H1 (cell line): ENCODE measurements around the gene CDC42. TPM values are rescaled to one million over a fixed set of nuclear protein-coding genes. Genes with fewer than 3 reads are reported as not detected.
A peak's percentile ranks its signal among the peaks of the same experiment; 100 is the strongest.

Source experiments
- CTCF ChIA-PET: fragments of 300-600 bp; sonication (Branson Sonifier 250); formaldehyde crosslinking; loops from one replicate; lab custom pipeline; 2021; ENCODE audit not compliant: partially characterized antibody; lab: Charles Lee
- POLR2A ChIA-PET: fragments of 300-600 bp; sonication (Branson Sonifier 250); formaldehyde crosslinking; loops from one replicate; lab custom pipeline; 2021; ENCODE audit warnings: inconsistent platforms; ENCODE audit not compliant: partially characterized antibody; lab: Charles Lee
- DNase-seq, 2 experiments: peaks; one replicate each; pipeline versions ENCODE4 v3.0.0 to v3.0.0-alpha.2; 2010 to 2022; ENCODE audit warnings: low spot score in 2 of 2, low read depth in 1 of 2, mixed read lengths in 1 of 2
- FAIRE-seq: peaks from 2 replicates; lab custom pipeline; 2011; peaks lifted over from hg19 to GRCh38; lab: Jason Lieb, UNC
- H2AFZ ChIP-seq: 2 replicates; pipeline ENCODE4 v1.8.1; 2012; ENCODE audit warnings: low read length, inconsistent platforms
- H2AK5ac ChIP-seq: 2 replicates; pipeline ENCODE4 v1.6.1; 2013; ENCODE audit warnings: low read depth, low read length
- H2BK120ac ChIP-seq: replicated peaks from 2 replicates; pipeline ENCODE3; 2013; ENCODE audit warnings: low read depth, low read length, inconsistent platforms
- H2BK12ac ChIP-seq: 2 replicates; pipeline ENCODE4 v1.6.1; 2013; ENCODE audit warnings: low read depth, low read length
- H2BK15ac ChIP-seq: 2 replicates; pipeline ENCODE4 v1.6.1; 2013; ENCODE audit warnings: low read length
- H2BK20ac ChIP-seq: 2 replicates; pipeline ENCODE4 v1.6.1; 2013; ENCODE audit warnings: low read length
- H2BK5ac ChIP-seq: 2 replicates; pipeline ENCODE4 v1.6.1; 2013; ENCODE audit warnings: low read depth, low read length
- H3K14ac ChIP-seq: 2 replicates; pipeline ENCODE4 v1.6.1; 2013; ENCODE audit warnings: inconsistent platforms; ENCODE audit not compliant: insufficient read length
- H3K18ac ChIP-seq: 2 replicates; pipeline ENCODE4 v1.6.1; 2013; ENCODE audit warnings: low read length; ENCODE audit errors: extremely low read depth
- H3K23ac ChIP-seq: 2 replicates; pipeline ENCODE4 v1.6.1; 2013; ENCODE audit warnings: inconsistent platforms; ENCODE audit not compliant: insufficient read length
- H3K23me2 ChIP-seq: 2 replicates; pipeline ENCODE4 v1.6.1; 2013; ENCODE audit warnings: low read depth, low read length
- H3K27ac ChIP-seq: 2 replicates; pipeline ENCODE4 v1.6.1; 2011; ENCODE audit warnings: low read depth, low read length, inconsistent platforms
- H3K27me3 ChIP-seq, 4 experiments: replicated peaks in 1 of 4; 1 replicate in 1 of 4; 2 replicates in 3 of 4; pipeline versions ENCODE4 v1.6.1 to v1.8.1; 2011 to 2013; ENCODE audit warnings: low read length in 3 of 4, mild to moderate bottlenecking in 3 of 4, inconsistent platforms in 2 of 4, mixed read lengths in 2 of 4, moderate library complexity in 1 of 4; ENCODE audit not compliant: control insufficient read depth in 3 of 4, insufficient read depth in 3 of 4; ENCODE audit errors: extremely low read depth in 1 of 4
- H3K36me3 ChIP-seq, 4 experiments: 2 replicates each; pipeline versions ENCODE4 v1.6.1 to v1.8.1; 2011 to 2013; ENCODE audit warnings: mild to moderate bottlenecking in 4 of 4, low read length in 3 of 4, moderate library complexity in 2 of 4, control low read depth in 1 of 4, inconsistent platforms in 1 of 4; ENCODE audit not compliant: insufficient read depth in 4 of 4, control insufficient read depth in 2 of 4
- H3K4ac ChIP-seq: replicated peaks from 2 replicates; pipeline ENCODE3; 2013; ENCODE audit warnings: low read length, low read depth, mixed read lengths, inconsistent platforms; ENCODE audit not compliant: insufficient read length
- H3K4me1 ChIP-seq, 4 experiments: replicated peaks in 1 of 4; 1 replicate in 1 of 4; 2 replicates in 3 of 4; pipeline versions ENCODE4 v1.6.1 to v1.8.1; 2011 to 2013; ENCODE audit warnings: low read length in 3 of 4, inconsistent platforms in 2 of 4, mixed read lengths in 1 of 4; ENCODE audit not compliant: insufficient read depth in 4 of 4, control insufficient read depth in 3 of 4
- H3K4me2 ChIP-seq, 2 experiments: 2 replicates each; pipeline versions ENCODE4 v1.6.1 to v1.8.1; 2011 to 2013; ENCODE audit warnings: low read depth in 2 of 2, low read length in 2 of 2, control low read depth in 1 of 2, inconsistent platforms in 1 of 2, mild to moderate bottlenecking in 1 of 2; ENCODE audit not compliant: insufficient read depth in 1 of 2
- H3K4me3 ChIP-seq, 4 experiments: fragments of 200-600, 300-600 bp in 1 of 4; sonication (generic), shearing (Covaris generic), sonication (Bioruptor Twin) in 1 of 4; 2 replicates each; pipeline versions ENCODE4 v1.5.1 to v1.8.1; 2011 to 2016; ENCODE audit warnings: low read length in 4 of 4, low read depth in 3 of 4, control low read depth in 2 of 4, inconsistent platforms in 2 of 4, mild to moderate bottlenecking in 2 of 4, mixed read lengths in 1 of 4, moderate library complexity in 1 of 4; ENCODE audit not compliant: insufficient read depth in 2 of 4; ENCODE audit errors: extremely low read depth in 1 of 4
- H3K56ac ChIP-seq: replicated peaks from 2 replicates; pipeline ENCODE3; 2013; ENCODE audit warnings: low read depth, mild to moderate bottlenecking, mixed read lengths, low read length, inconsistent platforms; ENCODE audit not compliant: insufficient read length
- H3K79me1 ChIP-seq: 2 replicates; pipeline ENCODE4 v1.6.1; 2013; ENCODE audit warnings: low read depth, low read length, control low read depth
- H3K79me2 ChIP-seq, 2 experiments: 2 replicates each; pipeline versions ENCODE4 v1.6.1 to v1.8.1; 2012 to 2013; ENCODE audit warnings: low read length in 2 of 2, mild to moderate bottlenecking in 2 of 2, inconsistent platforms in 1 of 2; ENCODE audit not compliant: insufficient read depth in 2 of 2, control insufficient read depth in 1 of 2
- H3K9ac ChIP-seq, 4 experiments: replicated peaks in 1 of 4; 1 replicate in 1 of 4; 2 replicates in 3 of 4; pipeline versions ENCODE4 v1.6.1 to v1.8.1; 2011 to 2013; ENCODE audit warnings: low read depth in 3 of 4, low read length in 3 of 4, control low read depth in 2 of 4, mild to moderate bottlenecking in 2 of 4, moderate library complexity in 2 of 4, inconsistent platforms in 1 of 4; ENCODE audit errors: extremely low read depth in 1 of 4
- H3K9me3 ChIP-seq, 2 experiments: 2 replicates each; pipeline versions ENCODE4 v1.6.1 to v1.8.1; 2012 to 2013; ENCODE audit warnings: mild to moderate bottlenecking in 2 of 2, moderate library complexity in 2 of 2, control low read depth in 1 of 2, inconsistent platforms in 1 of 2, low read depth in 1 of 2, low read length in 1 of 2, mixed read lengths in 1 of 2; ENCODE audit not compliant: insufficient read depth in 2 of 2
- H4K20me1 ChIP-seq, 2 experiments: replicated peaks in 1 of 2; 2 replicates each; pipeline versions ENCODE3 to v1.8.1; 2011 to 2013; ENCODE audit warnings: inconsistent platforms in 2 of 2, low read length in 2 of 2, mild to moderate bottlenecking in 1 of 2; ENCODE audit not compliant: insufficient read depth in 2 of 2, control insufficient read depth in 1 of 2
- H4K5ac ChIP-seq: 2 replicates; pipeline ENCODE4 v1.6.1; 2013; ENCODE audit warnings: low read length, low read depth, mixed read lengths, inconsistent platforms; ENCODE audit not compliant: insufficient read length
- H4K8ac ChIP-seq: 2 replicates; pipeline ENCODE4 v1.8.0; 2013; ENCODE audit warnings: mild to moderate bottlenecking, moderate library complexity, low read length, inconsistent platforms; ENCODE audit not compliant: insufficient read depth; ENCODE audit errors: extremely low read depth
- H4K91ac ChIP-seq: replicated peaks from 2 replicates; pipeline ENCODE3; 2013; ENCODE audit warnings: low read length, mixed read lengths, inconsistent platforms; ENCODE audit not compliant: insufficient read length
- ASH2L ChIP-seq: fragments of 200-600, 300-600 bp; sonication (generic); IDR thresholded peaks from one replicate; pipeline ENCODE4 v1.7.1; 2017; ENCODE audit warnings: low read length
- BCL11A ChIP-seq, 2 experiments: IDR thresholded peaks; one replicate each; pipeline ENCODE4 v1.6.1; 2011; ENCODE audit warnings: low read depth in 2 of 2, low read length in 2 of 2, mild to moderate bottlenecking in 2 of 2
- POU5F1 ChIP-seq: IDR thresholded peaks from 2 replicates; pipeline ENCODE4 v1.6.1; 2011; ENCODE audit warnings: low read depth, mild to moderate bottlenecking, low read length, moderate library complexity
- SP1 ChIP-seq: IDR thresholded peaks from 2 replicates; pipeline ENCODE4 v1.6.1; 2011; ENCODE audit warnings: low read depth, low read length
- WGBS, 2 experiments: shearing (Covaris generic) in 1 of 2; methylation state at CpG; one replicate each; pipeline versions ENCODE4 v1.1.6 to v1.1.7; 2013 to 2015; ENCODE audit warnings: low lambda C conversion rate in 2 of 2, mixed read lengths in 2 of 2, inconsistent platforms in 1 of 2, low coverage in 1 of 2, missing lambda C conversion rate in 1 of 2; ENCODE audit not compliant: insufficient replicate concordance in 2 of 2, insufficient coverage in 1 of 2, insufficient read length in 1 of 2; ENCODE audit errors: extremely low coverage in 1 of 2, missing lambda C conversion rate in 1 of 2; 5-methylcytosine and 5-hydroxymethylcytosine counted together
- polyA plus RNA-seq, 7 experiments: library from polyadenylated mRNA; depleted of rRNA in 3 of 7; stranded (reverse) in 5 of 7; unstranded in 2 of 7; fragments of >200 nt in 5 of 7; fragments of 200-250 nt in 2 of 7; gene quantifications; 1 replicate in 5 of 7; 2 replicates in 1 of 7; 4 replicates in 1 of 7; pipeline versions ENCODE4 v1.2.1 to v1.2.3, GENCODE V29; 2011 to 2013; ENCODE audit warnings: missing spikeins in 2 of 7, mixed read lengths in 2 of 7
- total RNA-seq: library from RNA; stranded (reverse); fragmentation: NEBNext Ultra II Directional; extraction: Animal tissue kit (Norgen Biotek cat#: 25700); gene quantifications from 2 replicates; pipeline ENCODE4 v1.2.1, GENCODE V29; 2021
- TF ChIP-seq, protein P1 (sequence below): IDR thresholded peaks from 2 replicates; pipeline ENCODE4 v1.6.1; 2011; ENCODE audit warnings: low read length, improper control_type of control experiment
- TF ChIP-seq, protein P2 (sequence below): IDR thresholded peaks from 2 replicates; pipeline ENCODE4 v1.6.1; 2012; ENCODE audit warnings: inconsistent platforms

CDC42 gene
- total and polyA plus RNA-seq, 2 of the 8 experiments (the other 6 are each of a cell fraction or from before 2014, with no cell fraction given), result 110 to 179 TPM

DNA sequence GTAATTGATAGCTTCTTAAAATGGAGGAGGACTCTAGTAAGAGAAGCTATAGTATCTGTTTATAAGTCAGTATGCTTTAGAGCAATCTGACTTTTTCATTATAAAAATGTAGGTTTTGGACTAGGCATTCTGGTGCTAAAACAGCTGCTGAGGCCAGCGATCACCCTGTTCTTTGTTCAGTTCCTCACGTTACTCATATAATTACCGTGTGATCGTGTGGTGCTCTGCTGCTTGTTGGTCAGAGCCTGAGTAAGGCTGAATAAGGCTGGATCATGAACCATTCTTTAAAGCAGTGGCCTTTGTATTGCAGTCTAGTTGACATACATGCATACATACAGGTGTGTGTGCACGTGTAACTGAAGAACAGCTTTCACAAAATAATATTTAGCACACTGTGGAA lies 25.2 kb downstream of the CDC42 start:
- Histone ChIP-seq H3K4ac (no peak overlapping the region), H3K23ac (no peak overlapping the region), H3K9ac (no peak overlapping the region), H2BK12ac (no peak overlapping the region), H3K18ac (no peak overlapping the region), H3K27ac (no peak overlapping the region), H2AK5ac (no peak overlapping the region), H4K5ac (no peak overlapping the region), H2BK20ac (no peak overlapping the region), H3K56ac (no peak overlapping the region), H4K20me1 (peaks cover 5 to 14% of the 10 kb centered on the region in 2 experiments), H3K4me1 (peaks cover 0 to 8% (median 1%) of the 10 kb centered on the region in 4 experiments; a peak in 4 of 7 replicates), H3K4me3 (no peak overlapping the region), H2BK5ac (no peak overlapping the region), H3K79me1 (no peaks in the 10 kb centered on the region), H3K23me2 (no peaks in the 10 kb centered on the region), H2BK15ac (no peak overlapping the region; the same call in 1 of the 2 replicates), H3K9me3 (no peaks in the 10 kb centered on the region), H2AFZ (no peak overlapping the region), H3K4me2 (no peak overlapping the region), H3K79me2 (peaks cover 6 to 79% of the 10 kb centered on the region in 2 experiments), H4K91ac (no peak overlapping the region), H3K27me3 (no peaks in the 10 kb centered on the region), H2BK120ac (no peak overlapping the region), H3K36me3 (peaks cover 0 to 19% (median 6%) of the 10 kb centered on the region in 4 experiments; a peak in 4 of 8 replicates), H4K8ac (no peak overlapping the region), H3K14ac (no peak overlapping the region)
- ChIA-PET CTCF (interaction anchor here (1.0 kb wide), 1 partner anchor 11 kb away, joined by 3 read pairs; no protein-coding TSS in a partner anchor), POLR2A (no interaction called here)
- FAIRE-seq, result peak; percentile 62
- TF ChIP-seq POU5F1 (no peak), ASH2L (no peak), BCL11A (IDR thresholded peaks at IDR 0.05; ENCODE audit: low read depth in 2 of 2, low read length in 2 of 2) (no peak), SP1 (no peak)
- TF ChIP-seq, protein P1, sequence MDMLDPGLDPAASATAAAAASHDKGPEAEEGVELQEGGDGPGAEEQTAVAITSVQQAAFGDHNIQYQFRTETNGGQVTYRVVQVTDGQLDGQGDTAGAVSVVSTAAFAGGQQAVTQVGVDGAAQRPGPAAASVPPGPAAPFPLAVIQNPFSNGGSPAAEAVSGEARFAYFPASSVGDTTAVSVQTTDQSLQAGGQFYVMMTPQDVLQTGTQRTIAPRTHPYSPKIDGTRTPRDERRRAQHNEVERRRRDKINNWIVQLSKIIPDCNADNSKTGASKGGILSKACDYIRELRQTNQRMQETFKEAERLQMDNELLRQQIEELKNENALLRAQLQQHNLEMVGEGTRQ, result no peak
- TF ChIP-seq, protein P2, sequence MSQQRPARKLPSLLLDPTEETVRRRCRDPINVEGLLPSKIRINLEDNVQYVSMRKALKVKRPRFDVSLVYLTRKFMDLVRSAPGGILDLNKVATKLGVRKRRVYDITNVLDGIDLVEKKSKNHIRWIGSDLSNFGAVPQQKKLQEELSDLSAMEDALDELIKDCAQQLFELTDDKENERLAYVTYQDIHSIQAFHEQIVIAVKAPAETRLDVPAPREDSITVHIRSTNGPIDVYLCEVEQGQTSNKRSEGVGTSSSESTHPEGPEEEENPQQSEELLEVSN, result no peak
- no peak for DNase-seq
- 92% methylated on average over 5 of the region's 5 CpGs; no CpG with 5 or more reads in 1 of the 2 experiments for WGBS, 2 experiments
